GM21825 (cell line): ENCODE data around the gene CELF4.

Source experiments
- ATAC-seq: cut with Tn5 transposase; IDR thresholded peaks from one replicate; pipeline ENCODE4 v1.9.1; 2021; ENCODE audit warnings: mild to moderate bottlenecking, moderate library complexity; ENCODE audit not compliant: unreplicated experiment

CELF4 gene

DNA sequence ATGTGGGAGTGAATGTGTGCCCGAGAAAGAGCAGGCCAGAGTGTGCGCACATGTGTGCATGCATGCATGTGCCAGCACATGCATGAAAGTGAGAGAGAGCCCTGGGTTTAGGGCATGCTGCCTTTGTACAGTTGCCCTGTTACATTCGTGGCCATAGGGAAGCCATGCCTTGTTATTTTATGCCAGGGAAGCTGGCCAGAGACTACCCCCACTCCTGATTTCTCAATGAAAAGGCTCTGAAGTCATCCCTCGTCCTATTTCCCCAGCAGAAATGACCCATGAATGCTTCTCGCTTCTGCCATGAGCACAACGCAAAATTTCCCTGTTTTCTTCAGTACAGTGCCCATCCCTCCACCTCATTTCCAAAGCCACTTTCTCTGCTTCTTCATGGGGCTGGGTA is 143.0 kb downstream of the CELF4 start:
- ATAC-seq, result no peak

DNA sequence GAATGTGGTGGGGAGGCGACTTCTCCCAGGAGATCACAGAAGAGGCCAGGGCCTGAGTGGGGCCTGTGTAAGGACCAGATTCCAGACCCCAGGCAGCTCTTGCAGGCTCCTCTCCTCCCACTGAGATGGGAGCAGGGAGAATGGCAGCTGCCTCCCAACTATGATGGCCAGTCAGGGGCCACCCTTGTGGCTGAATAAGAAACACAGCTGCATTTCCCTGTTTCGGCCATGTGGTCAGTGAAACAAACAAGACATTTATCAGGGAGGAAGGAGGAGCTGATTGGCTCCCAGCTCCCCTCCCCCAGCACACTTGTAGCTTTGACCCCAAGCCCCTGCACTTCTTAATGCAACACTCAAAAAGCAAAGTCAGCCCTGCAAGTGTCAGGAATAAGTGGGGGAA is 143.5 kb downstream of the CELF4 start:
- ATAC-seq, result no peak

DNA sequence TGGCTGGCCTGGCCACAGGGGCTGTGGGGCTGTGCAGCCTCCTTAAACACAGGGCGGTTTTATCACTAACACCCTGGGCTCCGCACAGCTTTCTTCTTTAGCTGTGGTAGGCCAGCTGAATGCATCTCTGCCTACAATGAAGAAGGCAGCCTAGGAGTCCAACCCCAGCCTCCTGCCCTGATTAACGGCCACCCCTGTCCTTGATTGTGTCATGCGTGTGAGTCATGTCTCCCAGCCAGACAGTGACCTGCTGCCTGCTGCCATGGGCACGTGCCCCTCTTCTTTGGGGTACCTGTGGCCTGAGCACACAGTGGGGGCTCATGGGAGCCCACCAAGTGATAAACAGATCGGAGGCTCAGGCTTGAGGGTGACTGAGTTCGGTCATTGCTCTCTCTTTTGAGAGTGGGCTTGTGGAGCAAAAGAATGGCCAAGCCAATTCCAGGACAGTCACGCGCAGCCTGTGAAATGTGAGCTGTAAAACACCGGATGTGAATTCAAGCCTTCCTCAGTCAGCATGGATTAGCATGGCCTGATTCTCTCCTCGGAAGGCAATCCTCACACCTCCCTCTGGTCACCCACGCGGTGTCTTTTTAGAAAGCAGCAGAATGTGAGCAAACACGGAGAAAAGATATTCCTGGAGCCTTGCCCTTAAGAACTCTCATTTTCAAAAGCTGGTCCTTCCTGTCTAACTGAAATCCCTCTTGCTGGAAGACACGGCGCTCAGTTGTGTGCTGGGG is 144.1 kb downstream of the CELF4 start:
- ATAC-seq, result no peak

DNA sequence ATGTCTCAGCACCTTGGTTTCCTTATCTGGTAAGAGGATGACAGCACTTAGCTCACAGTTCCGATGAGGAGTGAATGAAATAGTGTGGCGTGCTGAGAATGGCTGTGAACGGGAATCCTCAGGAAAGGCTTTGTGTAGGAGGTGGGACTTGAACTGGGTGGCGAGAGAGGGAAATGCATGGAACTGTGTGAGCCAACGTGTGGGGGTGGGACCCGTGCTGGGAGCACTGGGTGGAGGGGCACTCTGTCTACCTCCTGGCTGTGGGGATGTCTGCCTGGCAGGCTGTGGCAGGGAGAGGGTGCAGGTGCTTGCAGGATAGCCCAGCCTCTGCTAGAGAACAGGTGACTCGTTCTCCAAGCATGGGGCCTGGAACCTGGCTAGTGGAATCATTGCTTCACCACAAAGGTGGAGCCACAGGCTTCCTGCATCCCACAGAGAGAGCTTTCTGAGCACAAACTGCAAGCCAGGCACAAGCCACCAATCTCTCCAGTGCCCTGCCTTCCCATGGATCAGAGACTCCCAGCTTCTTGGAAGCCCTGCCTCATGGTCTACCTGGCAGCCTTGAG is 145.2 kb downstream of the CELF4 start:
- no peak for ATAC-seq

DNA sequence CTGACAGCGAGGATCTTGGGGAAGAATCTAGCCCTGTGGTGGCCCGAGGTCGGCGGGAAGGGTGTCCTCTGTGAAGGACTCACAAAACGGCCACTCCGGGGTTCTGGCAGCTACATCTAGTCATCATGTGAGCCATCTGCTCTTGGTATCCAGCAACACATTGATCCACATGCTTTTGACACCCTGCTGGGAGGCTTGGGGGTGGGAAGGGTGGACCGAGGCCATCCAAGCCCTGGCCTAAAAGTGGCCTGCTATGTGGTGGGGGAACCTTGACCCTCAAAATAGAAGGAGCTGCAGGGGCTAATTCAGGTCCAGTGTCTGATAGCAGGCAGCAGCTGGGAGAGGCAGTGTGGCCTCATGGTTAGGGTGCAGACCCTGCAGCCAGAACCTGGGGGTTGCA is 145.7 kb downstream of the CELF4 start:
- no peak for ATAC-seq

DNA sequence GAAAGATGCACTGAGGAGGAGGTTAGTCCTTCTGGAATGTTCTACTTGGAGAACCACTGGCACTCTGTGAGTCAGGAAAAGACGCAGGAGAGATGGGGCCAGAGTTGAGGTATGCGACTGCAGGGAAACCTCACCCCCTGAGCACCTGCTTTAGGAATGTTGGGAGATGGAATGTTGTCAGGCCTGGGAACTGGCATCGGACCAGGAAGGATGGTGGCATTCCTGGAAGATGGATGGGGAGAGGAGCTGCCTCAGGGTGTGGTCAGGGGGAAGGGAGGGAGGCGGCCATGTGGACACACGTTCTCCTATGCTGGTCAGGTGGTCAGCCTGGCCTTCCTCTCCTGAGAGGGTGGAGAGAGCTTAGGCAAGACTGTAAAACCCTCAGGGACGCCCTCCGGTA is 146.3 kb downstream of the CELF4 start:
- no peak for ATAC-seq

DNA sequence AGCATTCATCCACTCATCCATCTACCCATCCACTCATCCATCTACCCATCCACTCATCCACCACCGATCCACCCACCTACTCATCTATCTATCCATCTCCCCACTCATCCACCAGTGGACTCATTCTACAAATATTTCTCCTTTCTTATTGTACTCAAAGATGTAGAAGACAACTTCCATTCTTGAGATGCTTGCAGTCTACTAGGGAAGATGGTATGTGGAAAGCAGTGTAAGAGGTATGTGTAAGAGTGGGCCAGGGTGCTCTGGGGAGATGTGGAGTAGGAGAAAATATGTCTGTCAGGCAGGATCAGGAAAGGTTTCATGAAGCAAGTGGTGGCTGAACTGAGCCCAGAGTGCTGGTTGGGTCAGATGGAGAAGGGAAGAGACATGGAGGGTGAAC is 150.8 kb downstream of the CELF4 start:
- ATAC-seq, result no peak

DNA sequence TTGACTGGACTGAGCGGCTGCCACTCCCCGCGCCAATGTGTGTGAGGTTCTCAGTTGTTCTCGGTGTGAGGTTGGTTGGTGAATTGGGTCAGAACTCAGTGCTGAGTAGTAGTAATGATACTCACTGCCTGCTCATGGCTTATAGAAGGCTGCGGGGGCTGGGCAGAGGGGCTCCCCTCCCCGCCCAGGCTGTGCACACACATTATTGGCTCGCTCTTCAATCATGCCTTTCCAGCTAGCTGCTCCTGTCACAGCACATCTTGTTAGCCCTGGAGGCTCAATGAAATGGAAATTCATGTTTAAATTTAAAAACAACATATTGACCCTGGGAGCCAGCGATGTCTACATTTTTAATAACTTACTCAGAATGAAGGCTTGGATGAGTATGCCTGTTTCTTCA is 152.8 kb downstream of the CELF4 start:
- no peak for ATAC-seq

DNA sequence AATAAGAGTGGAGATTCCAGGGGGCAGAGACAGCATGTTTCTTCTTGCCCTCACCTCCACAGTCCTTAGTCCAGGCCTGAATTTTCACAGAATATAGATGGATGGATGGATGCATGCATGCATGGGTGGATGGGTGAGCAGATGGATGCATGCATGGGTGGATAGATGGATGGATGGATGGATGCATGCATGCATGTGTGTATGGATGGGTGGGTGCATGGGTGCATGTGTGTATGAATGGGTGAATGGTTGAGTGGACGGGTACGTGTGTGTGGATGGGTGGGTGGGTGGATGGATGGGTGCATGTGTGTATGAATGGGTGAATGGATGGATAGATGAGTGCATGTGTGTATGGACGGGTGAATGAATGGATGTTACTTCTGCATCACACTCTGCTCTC is 153.3 kb downstream of the CELF4 start:
- ATAC-seq, result no peak

DNA sequence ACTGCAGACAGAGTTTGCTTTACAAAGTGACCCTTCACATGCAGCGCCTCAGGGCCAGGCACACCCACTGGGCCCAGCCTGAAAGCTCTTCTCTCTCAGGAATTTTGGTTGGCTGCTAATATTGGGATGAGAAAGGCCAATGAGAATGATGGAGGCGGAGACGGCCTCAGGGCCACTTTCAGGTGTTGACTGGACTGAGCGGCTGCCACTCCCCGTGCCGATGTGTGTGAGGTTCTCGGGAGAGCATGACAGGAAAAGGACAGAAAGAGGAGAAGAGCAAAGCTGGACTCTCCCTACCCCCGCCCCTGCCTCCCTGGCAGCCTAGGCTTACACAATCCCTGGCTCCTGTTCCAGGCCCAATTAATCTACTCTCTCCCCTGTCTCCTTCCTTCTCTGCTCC is 155.7 kb downstream of the CELF4 start:
- no peak for ATAC-seq

DNA sequence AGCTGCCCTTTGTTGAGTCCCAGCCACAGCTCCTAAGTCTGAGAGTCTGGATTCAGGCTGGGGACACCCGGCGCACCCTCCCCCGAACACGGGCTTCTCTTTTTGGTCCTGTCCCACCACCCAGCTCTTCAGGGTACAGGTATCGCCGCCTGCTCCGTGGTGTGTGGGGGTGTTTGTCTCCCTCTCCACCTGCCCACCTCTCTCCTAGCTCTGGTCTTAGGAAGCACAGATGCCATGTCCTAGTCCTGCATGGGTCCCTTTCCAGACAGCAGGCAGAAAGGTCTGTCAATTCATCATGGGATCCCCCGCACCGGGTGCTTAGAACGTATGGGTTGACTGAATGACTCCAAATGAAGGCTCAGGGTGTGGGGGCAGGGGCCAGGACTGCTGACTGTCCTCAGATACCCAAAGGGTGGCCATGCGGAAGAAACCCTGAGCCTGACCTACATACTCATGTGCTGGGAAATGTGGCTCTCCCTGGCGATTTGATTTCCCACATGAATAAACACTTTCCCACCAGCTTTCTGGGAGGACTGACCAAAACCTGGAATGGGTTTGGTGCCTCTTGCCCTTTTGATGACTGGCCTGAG is 156.8 kb downstream of the CELF4 start:
- ATAC-seq, result no peak

DNA sequence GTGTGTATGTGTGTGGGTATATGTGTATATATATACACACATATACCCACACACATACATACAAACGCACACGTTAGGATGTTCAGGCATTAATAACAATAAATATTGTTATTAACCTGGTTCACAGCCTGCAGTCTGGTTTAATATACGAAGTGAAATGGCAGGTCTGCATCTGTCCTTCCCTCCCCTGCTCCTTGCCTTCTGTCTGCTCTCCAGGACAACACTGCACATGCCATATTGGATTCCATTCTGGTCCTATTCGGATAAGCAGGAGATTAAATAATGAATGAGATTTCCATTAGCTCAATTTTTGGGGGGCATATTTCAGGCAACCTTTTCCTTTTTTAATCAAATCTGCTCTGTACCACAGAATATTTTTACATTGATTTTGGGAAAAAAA is 158.0 kb downstream of the CELF4 start:
- ATAC-seq, result no peak

DNA sequence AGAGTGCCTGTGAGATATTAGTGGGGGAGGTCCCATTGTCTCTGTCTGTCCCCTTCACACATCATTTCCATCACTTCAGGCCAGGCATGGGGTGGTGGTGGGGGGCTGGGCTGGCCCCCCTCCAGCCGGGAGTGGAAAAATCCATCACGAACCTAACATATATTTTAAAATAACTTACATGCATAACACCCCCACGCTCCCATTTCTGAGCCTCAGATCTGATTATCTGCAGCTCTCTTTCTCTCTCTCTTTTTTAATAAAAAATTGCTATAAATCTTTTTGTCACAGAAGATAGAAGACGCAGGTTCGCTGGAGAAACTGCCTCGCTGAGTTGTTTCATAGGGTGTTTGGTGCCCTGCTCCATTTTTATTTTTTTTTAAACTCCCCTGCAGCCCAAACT is 159.8 kb downstream of the CELF4 start:
- no peak for ATAC-seq

DNA sequence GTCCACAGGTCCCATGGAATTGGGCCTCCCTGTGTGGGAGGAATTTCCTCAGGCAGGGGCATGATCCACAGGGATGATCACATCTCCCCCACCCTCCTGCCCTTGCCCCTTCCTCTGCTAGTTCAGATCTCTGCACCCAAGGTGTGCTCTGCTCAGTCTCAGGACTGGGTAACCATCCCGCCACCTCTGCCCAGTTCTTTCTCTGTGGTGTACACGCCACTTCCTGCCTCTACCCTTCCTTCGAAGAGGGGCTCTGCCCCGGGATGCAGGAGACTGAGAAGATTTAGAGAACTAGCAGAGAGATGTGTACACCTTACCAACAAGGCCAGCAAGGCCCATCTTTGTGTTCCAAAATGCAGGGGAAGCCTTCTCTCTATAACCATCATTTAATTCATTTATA is 160.4 kb downstream of the CELF4 start:
- no peak for ATAC-seq

DNA sequence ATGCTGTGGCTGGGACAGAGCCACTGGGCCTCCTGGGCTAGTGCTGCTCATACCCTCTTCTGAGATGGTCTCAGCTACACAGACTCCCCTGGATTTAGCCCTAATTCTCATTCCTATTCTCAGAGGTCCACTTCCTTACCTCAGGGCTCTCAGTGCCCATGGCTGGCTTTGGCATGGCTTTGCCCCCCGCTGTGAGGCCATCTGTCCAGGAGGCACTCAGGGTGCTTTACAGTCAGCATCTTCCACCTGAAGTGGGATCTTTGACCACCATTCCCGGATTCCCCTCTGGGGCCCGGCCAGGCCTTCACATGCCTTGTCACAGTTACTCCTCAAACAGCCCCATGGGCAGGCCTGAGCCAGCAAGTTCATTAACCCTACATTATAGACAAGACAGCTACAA is 161.8 kb downstream of the CELF4 start:
- ATAC-seq, result no peak

DNA sequence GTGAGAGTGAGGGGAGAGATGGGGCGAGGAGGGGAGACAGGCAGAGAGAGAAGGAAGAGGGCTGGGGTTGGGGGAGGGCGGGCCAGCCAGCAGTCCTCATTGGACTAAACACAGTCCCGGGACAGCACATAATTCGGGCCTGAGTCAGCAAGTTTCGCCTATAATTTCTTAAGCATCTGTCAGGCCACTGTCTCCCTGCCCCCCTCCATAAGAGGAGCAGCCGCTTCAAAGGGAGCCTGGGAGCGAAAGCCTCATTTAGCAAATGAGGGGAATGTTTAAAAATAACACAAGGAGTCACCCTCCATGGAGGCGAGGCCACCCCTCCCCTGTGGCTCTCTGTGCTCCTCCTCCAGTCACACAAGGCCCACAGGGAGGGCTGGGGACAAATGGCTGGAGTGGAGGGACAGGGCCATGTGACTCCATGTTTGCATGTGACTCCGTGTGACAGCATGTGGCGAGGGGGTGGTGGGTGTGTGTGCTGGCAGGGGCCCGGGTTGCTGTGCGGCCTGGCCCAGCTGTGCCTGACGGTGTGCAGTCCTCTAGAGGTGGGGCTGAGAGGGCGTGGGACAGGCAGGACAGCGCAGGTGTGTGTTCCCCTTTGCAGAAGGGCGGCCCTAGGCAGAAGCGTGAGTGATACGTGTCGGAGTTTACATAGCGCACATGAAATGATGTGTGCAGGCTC is 162.4 kb downstream of the CELF4 start:
- ATAC-seq, result no peak

DNA sequence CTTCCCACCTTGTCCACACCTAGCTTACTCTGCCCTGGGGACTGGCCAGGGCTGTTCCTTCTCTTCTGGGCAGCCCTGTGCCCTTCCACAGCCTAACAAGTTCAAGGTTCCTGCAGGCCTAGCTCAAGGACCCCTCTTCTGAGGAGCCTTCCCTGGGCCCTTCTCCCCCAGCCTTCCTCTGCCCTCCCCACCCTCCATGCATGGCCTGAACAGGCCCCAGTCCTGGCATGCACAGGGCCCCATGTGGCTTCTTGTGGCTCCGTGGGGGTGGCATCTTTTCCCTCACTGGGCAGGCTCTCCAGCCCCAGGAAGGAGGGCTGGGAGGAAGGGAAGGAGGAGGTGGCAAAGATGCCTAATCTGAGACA is 162.9 kb downstream of the CELF4 start:
- no peak for ATAC-seq

DNA sequence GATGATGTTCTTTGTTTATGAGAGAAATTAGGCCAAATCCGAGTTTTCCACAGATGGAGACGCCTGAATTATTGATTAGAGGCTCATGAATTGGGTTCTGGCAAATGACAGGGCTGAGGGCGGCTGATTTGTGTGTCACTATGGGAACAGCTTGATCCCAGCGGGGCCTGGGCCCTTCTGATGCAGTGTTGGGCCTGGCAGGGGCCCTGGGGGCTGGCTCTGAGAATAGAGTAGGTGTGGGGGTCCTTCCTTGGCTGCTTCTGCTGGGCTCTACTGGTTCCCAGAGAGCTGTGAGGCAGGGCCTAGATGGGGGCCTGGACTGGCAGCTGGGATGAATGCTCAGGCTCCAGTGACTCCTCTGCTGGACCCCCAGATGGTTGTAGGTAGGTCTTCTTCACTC is 164.8 kb downstream of the CELF4 start:
- no peak for ATAC-seq

DNA sequence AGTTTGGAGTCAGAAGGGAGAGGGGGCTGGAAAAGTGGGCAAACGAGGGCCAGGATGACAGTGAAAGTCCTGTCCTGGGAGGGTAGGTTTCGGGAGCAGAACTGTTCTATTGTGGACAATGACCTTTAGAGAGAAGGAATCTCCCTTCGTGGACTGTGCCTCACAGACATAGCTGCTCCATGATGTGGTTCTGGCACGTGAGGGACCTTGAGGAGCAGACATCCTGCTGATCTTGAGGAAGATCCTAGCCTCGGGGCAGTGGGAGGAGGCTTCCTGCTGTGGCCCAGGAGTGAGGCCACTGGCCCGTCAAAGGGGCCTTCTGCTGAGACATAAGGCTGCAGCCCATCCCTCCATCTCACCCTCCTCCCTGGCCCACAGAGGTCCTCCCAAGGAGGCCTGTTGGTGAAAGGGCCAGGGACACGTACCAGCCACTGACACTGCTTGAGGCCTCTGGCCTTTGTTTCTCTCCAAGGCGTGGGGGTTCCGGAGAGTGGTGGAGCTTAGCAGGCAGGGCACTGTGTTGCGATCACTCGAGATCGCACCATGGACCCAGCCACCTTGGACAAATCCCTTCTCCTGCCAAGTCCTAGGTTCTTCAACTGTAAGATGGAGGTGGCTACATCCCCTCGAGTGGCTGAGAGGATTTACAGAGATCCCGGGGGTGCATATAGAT is 167.2 kb downstream of the CELF4 start:
- ATAC-seq, result no peak

DNA sequence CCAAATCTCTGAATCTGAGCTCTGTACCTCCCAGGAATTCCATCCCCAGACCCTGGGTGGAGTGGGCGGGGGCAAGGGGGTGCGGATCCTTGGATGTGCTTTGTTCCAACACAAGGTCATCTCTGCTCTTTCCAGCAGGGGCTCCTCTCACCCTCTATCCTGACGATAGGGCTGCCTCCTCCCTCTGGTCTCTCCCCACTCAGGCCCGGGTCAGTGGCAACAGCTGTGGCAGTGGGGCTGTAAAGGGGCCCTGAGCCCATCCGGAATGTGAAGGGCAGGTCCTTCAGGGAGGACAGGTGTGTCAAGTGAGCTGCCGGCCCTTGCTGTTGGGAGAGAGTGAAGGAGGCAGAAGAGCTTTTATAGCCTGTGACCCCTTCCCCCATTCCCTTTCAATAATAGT is 167.8 kb downstream of the CELF4 start:
- no peak for ATAC-seq

DNA sequence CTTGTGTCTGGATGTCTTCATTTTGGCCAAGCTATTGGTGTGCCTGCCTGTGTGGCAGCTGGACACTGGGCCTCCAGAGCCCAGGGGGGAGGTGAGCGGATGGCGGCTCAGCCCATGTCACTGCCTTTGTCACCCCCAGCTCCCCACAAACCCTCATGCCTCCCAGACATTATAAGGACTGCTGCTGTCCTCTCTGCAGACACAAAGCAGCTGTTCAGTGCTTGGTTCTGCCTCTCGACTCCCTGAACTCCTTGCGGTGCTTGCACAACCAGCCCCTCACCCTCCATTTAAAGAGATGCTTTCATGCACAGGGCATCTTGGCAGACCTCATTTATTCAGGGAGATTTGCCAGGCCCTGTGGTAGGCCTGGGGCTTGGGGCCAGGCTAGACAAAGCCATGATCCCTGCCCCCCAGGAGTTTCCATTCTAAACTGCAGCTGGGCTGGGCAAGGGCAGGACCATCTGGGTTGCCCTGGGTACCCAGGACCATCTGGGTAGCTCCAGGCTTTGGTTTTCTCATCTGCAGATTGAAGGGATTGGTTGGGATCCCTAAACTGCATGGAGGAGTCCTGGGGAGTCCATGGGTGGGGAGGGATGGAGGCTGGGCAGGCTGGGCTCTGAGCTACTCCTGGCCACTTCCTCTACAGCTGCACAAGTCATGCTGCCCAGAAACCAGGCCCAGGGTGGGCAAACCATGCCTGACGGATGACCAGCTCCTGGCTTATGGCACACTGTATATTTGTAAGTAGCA is 168.5 kb downstream of the CELF4 start:
- ATAC-seq, result no peak
